ENCODE measurements around the gene RAB40C.

GRCh38 chr16:667113-667779 lies 77.4 kb downstream of the RAB40C start:
- no peak for TF ChIP-seq ZBTB33 (IDR thresholded peaks at IDR 0.05)
- TF ChIP-seq CTCF (IDR thresholded peaks at IDR 0.05; ENCODE audit: low read depth, low read length, missing input control) = no peak
- no peak for TF ChIP-seq TAF1 (conservative IDR thresholded peaks at IDR 0.05)
- no peak for TF ChIP-seq EGR1 (IDR thresholded peaks at IDR 0.05; ENCODE audit: low read depth in 2 of 2)
- TF ChIP-seq HNF4A (conservative IDR thresholded peaks at IDR 0.05) = no peak
- TF ChIP-seq JUND (IDR thresholded peaks at IDR 0.05) = no peak
- TF ChIP-seq SP1 (IDR thresholded peaks at IDR 0.05) = no peak
- TF ChIP-seq GABPA (IDR thresholded peaks at IDR 0.05 in 1 of 2, conservative IDR thresholded peaks at IDR 0.05 in 1 of 2) = no peak
- TF ChIP-seq MAX (IDR thresholded peaks at IDR 0.05) = no peak
- TF ChIP-seq REST (IDR thresholded peaks at IDR 0.05) = no peak
- TF ChIP-seq RAD21 (IDR thresholded peaks at IDR 0.05) = no peak
- no peak for TF ChIP-seq FOXA1 (IDR thresholded peaks at IDR 0.05)
- no peak for TF ChIP-seq YY1 (IDR thresholded peaks at IDR 0.05)
- no peak for TF ChIP-seq RXRA (IDR thresholded peaks at IDR 0.05)

Data from liver (tissue), 3 donors.